Frontal cortex (tissue), 4 donors: ENCODE results near the gene GRHL1. TPM values are rescaled to one million over a fixed set of nuclear protein-coding genes. Genes with fewer than 3 reads are reported as not detected.

ENCODE experiments used
- DNase-seq, 2 donors: peaks; one replicate each; pipeline ENCODE4 v3.0.0; 2012; ENCODE audit warnings: low spot score in 2 of 2
- FAIRE-seq: peaks from 2 replicates; lab custom pipeline; 2012; peaks lifted over from hg19 to GRCh38; lab: Jason Lieb, UNC
- total RNA-seq: library from RNA; depleted of rRNA; stranded (reverse); fragments of >200 nt; gene quantifications from one replicate; pipeline ENCODE4 v1.2.3, GENCODE V29; 2014
- donor health status: control.
- donor health status: control.
- donor health status: control.

Gene GRHL1
- total RNA-seq, 1 donor from 2014 or later = 4.9 TPM

DNA sequence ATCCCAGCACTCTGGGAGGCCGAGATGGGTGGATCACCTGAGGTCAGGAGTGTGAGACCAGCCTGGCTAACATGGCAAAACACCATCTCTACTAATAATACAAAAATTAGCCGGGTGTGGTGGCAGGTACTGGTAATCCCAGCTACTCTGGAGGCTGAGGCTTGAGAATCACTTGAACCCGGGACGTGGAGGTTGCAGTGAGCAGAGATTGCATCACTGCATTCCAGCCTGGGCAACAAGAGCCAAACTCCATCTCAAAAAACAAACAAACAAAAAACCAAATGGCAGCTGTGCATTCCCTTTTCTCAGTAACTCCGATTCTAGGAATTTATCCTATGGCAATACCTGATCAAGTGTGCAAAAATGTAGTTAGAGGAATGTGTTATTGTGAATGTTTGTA is 4.7 kb upstream of the GRHL1 start:
- FAIRE-seq (no peak), DNase-seq (no peak)

DNA sequence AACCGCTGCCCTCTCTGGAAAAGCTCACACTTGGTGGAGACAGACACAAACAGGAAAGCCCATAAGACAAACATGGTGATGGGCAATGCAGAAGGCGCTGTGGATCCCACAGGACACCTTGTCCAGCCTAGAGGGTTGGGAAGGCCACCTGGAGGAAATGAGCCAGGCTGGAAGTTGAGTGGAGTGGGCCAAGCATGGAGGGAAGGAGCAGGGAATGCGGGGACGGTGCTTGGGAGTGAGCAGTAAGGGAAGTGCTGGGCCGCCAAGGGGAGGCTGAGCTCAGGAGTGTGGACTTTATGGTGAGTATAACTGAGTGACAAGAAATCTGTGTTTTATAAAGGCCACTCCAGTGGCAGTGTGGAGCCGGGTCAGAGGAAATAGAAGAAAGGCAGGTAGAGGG is 2.8 kb upstream of the GRHL1 start:
- no peak for DNase-seq
- FAIRE-seq = no peak

DNA sequence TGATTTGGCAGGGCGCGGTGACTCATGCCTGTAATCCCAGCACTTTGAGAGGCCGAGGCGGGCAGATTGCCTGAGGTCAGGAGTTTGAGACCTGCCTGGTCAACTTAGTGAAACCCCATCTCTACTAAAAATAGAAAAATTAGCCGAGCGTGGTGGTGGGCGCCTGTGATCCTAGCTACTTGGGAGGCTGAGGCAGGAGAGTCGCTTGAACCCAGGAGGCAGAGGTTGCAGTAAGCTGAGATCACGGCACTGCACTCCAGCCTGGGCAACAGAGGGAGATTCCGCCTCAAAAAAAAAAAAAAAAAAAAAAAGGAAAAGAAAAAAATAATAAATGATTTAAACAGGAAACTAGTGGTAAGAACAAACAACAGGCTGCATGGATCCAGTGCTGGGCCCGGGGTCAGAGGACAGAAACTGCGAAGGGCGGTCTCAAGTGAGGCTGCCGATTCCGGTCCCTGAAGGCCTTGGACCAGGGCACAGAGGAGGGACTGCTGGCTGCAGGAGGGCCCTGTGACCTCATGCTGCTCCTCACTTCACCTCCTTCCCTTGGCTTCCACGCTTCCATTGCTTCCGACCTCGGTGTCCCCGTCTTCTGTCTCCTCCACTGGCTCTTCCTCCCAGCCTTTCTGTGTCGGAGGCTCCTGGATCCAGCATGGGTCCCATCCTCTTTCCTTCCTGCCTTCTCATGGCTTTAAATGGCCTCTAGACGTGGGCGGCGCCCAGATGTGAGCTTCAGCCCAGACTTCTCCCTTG is 2.1 kb upstream of the GRHL1 start:
- DNase-seq = no peak
- no peak for FAIRE-seq

DNA sequence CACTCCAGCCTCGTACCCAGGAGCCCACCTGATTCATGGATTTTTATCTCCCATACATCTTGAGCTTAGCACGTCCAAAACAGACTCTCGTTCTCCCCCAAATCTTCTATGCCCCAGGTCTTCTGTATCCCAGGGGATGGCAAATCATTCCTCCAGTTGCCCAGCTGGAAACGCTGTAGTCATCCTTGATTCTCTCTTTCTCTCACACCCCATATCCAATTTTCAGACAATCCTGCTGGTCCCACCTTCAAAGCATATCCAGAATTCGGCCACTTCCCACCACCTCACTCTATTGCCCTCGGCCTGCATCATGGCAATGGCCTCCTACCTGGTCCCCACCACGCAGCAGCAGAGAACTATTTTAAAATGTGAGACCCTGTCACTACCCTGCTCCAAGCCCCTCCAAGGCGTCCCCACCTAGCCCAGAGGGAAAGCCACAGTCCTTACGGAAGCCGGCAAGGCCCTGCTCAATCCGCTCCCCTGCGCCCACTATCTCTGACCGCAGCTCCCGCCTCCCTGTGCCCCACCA is 1.4 kb upstream of the GRHL1 start:
- FAIRE-seq = no peak
- no peak for DNase-seq

DNA sequence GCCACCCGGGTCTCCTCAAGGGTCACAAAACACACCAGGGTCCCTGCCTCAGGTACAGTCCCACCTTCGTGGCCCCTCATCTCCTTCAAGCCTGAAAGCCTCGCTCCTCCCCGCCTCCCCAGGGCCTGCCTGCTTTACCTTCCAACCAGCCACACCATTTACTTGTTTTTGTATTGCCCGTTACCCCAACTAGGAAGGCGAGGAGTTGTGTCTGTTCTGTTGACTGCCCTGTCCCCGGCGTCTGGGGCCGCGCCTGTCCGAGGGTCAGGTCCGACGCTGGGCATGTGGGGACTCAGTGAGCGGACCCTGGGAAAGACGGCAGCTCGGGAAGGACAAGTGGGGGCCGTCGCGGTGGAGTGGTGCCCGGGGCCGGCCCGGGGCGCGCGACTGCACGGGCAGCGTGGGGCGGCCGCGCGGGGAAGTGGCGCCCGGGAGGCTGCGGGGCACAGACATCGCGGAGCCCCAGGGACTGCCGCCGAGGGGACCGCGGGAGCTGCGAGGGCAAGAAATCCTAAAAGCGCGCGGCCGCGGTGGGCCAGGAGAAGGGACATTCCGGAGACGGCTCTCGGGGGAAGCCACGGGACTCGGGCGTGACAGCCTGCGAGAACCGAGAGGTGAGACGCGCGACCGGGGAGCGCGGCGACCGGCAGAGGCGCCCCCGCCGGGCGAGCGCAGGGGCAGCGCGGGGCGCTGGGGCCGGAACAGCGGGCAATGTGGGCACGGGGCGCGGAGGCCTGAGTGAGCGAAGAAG is 797 bp upstream of the GRHL1 start:
- FAIRE-seq (no peak), DNase-seq (no peak)

DNA sequence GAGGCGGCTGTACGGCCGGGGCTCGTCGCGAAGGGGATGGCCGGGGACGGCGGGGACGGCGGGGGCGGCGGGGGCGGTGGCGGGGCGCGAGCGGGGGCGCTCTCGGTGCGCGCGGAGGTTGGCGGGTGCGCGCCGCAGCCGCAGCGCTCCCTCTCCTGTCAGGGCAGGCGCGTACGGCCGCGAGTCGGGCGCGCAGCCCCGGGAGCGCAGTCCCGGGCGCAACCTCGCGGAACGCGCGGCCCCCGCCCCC is 296 bp upstream of the GRHL1 start:
- no peak for FAIRE-seq
- no peak for DNase-seq

DNA sequence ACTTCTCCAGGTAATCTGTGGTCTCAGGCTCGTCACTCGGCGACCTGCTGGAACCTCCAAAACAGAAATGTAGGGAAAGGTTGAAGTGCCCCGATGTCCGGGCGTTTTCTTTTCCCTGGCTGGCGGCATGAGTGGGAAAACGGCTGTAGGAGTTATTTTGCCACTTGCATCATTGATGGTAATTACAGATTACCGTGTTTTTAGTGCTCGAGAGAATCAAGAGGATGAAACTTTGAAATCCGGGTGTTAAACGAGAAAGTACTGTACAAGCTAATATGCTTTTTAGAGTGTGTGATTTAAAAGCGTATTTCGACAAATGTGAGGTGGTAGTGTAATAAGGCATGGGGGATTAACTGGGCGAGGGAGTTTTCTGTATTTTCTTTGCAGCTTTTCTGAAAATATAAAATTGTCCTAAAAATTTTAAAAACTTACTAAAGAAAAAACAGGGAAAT is 819 bp downstream of the GRHL1 start:
- DNase-seq = no peak
- FAIRE-seq = no peak

DNA sequence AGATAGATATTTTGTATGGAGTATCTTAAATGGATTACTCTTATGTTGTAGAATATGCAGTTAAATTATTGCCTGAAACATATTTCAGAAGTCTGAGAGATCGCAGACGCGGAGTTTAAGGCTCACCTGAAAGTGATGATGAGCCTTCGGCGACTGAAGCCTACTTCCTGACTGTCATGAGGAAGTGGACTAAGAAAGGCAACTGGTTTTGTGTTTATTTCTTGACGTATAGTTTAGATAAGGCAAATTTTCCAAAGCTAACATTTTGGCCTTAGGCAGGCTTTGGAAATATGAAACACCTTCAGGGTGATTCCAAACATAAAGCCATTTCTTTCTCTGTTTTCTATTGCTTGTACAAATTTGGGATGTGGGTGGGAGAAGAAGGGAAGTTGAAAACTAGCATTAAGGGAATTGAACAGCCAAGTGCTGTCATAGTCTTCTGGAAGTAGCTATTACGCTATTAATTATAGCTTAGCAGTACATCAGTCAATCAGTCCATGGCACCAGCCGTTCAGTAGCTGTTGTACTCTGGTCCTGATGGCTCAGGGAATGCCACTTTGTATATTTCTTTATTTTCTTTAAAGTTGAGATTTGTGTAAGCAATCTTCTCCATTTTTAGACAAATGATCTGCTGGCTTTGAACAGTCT is 1.5 kb downstream of the GRHL1 start:
- no peak for DNase-seq
- FAIRE-seq = no peak

DNA sequence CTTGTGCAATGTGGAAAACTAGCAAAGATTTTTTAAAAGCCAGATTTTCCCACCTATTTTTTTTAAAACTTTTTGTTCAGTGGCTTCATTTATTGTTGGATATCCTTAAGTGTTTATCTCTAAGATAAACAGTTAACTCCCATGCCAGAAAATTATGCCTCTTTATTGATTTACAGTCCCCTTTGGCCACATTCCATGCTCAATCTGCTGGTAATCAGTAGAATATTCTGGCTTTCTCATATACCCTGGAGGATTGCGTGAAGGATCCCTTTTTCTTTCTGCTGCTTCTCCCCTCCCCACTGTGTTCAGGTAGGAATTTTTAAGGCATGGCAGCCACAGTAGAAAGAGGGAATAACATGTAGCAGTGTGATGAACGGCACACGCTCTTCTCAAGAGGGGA is 2.6 kb downstream of the GRHL1 start:
- FAIRE-seq = no peak
- DNase-seq = no peak

DNA sequence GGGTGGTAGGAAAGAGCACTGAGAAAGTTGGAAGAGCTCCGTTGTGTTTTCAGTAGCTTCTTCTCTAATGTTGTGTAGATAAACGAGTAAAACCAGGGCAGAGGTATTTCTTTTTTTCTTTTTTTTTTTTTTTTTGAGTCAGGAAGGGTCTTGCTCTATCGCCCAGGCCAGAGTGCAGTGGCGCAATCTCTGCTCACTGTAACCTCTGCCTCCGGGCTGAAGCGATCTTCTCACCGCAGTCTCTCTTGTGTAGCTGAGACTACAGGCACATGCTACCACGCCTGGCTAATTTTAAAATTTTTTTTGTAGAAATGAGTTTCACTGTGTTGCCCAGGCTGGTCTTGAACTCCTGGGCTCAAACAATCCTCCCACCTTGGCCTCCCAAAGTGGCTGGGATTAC is 6.6 kb downstream of the GRHL1 start:
- FAIRE-seq (no peak), DNase-seq (no peak)

DNA sequence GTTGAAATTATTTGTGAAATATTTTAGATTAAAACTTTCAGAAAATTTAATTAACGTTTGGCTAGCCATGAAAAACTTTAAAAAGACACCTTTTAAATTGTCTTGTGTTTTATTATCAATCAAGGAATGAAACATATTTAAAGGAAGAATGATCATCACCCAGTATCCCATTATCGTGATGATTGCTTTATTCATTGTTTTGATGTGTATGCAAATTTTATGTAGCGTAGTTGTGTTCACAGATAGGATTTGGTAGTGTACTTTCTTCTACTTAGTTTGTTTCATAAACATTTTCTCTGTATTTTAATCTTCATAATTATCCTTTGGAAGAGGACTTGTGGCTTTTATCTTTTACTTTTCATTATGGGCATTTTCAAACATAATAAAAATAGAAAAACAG is 7.8 kb downstream of the GRHL1 start:
- DNase-seq = no peak
- FAIRE-seq = no peak

DNA sequence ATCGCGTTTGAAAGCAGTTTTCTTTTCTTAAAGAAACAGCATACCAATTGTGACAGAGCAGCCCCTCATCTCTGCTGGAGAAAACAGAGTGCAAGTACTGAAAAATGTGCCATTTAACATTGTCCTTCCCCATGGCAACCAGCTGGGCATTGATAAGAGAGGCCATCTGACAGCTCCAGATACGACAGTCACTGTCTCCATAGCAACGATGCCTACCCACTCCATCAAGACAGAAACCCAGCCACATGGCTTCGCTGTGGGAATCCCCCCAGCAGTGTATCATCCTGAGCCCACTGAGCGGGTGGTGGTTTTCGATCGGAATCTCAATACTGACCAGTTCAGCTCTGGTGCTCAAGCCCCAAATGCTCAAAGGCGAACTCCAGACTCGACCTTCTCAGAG is 9.5 kb downstream of the GRHL1 start:
- DNase-seq (no peak), FAIRE-seq (no peak)

DNA sequence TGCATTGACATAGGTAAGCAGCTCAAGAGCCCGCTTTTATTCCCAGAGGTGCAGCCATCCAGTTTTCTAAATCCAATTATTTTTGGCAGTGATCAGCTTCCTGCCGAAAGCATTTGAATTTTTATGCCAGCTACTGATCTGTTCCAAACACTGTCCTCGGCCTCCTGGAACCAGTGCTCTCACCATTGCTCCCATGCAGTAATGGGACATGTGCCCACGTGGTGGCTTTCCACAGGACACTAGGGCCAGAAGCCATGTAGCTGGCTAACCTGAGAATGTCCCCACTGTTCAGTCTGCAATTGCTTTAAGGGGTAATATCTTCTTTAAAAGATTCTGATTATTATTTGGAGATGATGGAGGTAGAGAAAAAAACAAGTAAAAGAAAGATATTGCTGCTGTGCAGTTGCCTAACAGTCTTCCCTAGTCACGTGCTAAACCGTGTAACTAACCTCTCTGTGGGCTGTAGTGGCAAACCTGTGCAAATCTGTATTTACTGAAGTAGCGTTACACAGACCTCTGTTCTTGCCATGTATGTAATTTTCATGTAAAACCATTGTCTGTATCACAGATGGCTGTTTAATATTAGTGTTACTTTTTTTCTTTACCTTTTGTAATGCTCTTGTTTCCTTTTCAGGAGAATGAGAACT is 13.0 kb downstream of the GRHL1 start:
- DNase-seq (no peak), FAIRE-seq (no peak)

DNA sequence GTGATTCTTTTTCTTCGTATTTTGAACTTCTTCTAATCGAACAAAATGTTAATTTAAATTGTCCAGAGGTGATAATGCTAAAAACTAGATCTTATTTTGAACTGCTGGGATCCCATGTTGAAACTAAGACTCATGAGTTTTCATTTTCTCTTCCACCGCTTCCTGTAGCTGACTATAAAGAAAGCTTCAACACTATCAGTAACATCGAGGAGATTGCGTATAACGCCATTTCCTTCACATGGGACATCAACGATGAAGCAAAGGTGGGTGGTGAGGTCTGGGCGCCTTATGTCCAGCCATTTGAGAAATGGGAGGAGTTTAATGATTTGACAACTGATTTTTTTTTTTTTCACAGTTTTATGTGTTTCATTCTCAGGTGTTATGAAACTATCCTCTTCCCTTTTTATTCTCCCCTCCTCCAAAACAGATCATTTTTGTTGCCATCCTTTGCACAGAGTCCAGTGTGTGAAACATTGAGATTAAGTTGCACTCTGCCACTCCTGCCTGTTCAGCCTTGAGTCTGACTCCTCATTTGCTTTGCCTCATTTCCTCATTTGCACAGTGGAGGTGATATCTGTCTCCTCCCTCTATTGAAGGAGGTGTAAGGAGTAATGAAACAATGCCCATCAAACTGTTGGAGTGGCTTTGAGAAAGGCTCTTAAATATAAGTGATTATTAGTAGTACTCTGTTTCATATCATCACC is 13.8 kb downstream of the GRHL1 start:
- DNase-seq (no peak), FAIRE-seq (no peak)

DNA sequence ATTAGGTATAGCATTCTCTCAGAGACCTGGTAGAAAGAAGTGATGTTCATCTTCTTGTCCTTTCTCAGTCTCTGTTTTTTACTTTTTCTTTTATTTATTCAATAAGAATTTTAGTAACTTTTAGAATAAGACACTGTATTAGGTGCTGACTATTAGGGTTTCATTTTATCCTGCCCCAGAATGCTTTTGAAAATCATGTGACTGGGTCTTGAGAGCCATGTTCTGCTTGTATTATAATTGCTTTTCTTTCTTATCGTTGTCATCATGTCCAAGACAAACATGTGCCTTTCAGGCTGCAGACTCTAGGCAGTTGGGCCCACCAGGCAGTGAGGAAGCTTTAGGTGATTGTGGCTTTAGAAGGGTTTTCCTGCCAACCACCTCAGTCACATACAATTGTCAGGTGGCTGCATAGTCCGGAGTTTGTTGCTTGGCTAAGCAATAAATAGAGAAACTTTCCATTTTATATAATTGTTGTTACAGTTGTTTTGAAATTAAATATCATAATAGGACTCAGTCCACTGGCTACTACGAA is 15.1 kb downstream of the GRHL1 start:
- DNase-seq = no peak
- no peak for FAIRE-seq

DNA sequence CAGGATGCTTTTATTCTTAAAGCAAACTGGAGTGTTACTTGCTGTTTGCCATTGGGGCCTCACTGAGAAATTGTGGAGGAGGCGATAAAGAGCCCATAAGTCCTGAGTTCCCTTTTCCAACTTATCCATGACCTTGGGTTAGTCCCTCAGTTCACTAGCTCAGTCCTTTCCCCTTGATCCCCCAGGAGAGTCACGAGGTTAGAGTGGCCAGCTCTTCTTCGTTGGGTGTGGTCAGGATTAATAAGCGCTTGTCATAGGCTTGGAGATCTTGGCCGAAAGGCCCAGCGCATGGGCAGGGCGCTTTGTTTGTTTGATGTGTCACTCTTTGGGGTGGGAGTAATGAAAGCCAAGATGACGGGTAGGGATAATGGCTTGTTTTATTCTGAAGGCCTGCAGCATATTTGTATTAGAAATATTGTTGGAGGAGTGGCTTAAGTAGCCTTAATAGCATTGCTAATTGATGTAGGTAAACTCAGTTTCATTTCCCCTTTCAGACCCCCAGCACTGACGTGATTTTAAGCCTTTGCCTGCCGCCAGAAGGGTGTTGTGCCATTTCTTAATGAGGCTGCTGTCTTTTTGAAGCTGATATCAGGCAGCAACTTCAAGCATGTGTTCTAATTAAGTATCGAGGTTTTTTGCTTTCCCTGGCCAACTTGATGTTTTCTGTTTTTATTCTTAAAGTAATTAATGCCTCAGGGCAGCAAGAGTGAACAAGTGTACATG is 15.7 kb downstream of the GRHL1 start:
- DNase-seq (no peak), FAIRE-seq (no peak)

DNA sequence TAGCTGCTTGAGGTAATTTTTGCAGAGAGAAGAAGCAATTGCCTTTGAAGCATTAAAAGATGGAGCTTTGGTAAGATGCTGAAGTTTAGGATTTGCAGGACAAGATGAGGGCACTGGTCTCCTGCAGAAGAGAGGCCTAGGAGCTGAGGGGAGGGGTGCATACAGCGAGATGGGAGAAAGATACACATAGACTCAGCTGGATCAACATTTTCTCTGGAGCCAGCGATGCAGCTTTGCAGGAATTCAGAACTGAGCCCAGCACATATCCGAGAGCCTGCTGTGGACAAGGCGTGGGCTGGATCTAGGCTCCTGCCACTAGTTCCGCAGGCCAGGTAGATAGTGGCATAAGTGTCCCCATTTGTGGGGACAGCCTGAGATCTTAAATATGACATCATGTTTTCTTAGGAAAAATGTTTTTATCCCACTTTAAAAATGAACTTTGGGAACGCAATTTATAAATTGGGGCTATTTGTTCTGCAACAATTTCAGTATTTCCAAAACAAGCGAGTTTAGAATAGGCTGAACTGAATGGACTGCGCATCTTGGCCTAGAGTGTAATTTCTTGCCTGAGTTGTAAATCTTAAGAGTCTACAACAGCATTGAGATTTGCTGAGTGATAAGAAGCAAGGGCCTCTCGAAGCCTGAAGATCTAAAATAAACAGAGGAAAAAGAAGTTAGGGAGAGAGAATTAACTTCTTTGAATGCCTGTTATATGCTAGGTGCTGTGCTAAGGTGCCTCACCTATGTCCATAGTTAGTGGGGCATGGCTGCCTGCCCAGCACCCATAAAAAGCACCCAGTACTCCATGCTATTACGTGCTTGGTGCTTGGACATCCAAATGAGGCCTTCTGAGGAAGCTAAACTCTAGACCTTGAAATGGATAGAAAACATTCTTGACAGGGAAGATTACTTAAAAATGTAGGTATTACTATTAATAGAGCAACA is 17.3 kb downstream of the GRHL1 start:
- FAIRE-seq = no peak
- no peak for DNase-seq
